GF-D8 (cell line): ENCODE results near the gene CASK.

Source experiments
- DNase-seq: peaks from one replicate; lab custom pipeline; 2025; lab: John Stamatoyannopoulos, UW

The CASK gene

GRCh38 chrX:41828826-41829225 is 94.5 kb downstream of the CASK start:
- DNase-seq: no peak

- no peak for DNase-seq
These were observed 95.5 kb downstream of the CASK start for GRCh38 chrX:41827886-41828285.

GRCh38 chrX:41825796-41826195 is 97.6 kb downstream of the CASK start:
- no peak for DNase-seq

- no peak for DNase-seq
These were observed 98.8 kb downstream of the CASK start for GRCh38 chrX:41824551-41824950.

GRCh38 chrX:41823402-41823801 is 100.0 kb downstream of the CASK start:
- DNase-seq: no peak

GRCh38 chrX:41822892-41823291 is 100.5 kb downstream of the CASK start:
- DNase-seq: no peak

GRCh38 chrX:41808047-41808446 is 115.3 kb downstream of the CASK start:
- DNase-seq: no peak

- DNase-seq: no peak
These were observed 120.4 kb downstream of the CASK start for GRCh38 chrX:41802958-41803357.

- DNase-seq: no peak
These were observed 123.7 kb downstream of the CASK start for GRCh38 chrX:41799661-41800060.

- DNase-seq: no peak
These were observed 126.8 kb downstream of the CASK start for GRCh38 chrX:41796577-41796976.

- no peak for DNase-seq
These were observed 127.3 kb downstream of the CASK start for GRCh38 chrX:41796046-41796445.

- no peak for DNase-seq
These were observed 134.0 kb downstream of the CASK start for GRCh38 chrX:41789374-41789773.

- no peak for DNase-seq
These were observed 137.7 kb downstream of the CASK start for GRCh38 chrX:41785685-41786084.

- no peak for DNase-seq
These were observed 141.9 kb downstream of the CASK start for GRCh38 chrX:41781500-41781899.

GRCh38 chrX:41779941-41780340 is 143.4 kb downstream of the CASK start:
- DNase-seq: no peak

- no peak for DNase-seq
These were observed 144.3 kb downstream of the CASK start for GRCh38 chrX:41779030-41779564.

- no peak for DNase-seq
These were observed 161.7 kb downstream of the CASK start for GRCh38 chrX:41761702-41762101.

GRCh38 chrX:41761169-41761568 is 162.2 kb downstream of the CASK start:
- DNase-seq: no peak

- no peak for DNase-seq
These were observed 163.5 kb downstream of the CASK start for GRCh38 chrX:41759817-41760216.

GRCh38 chrX:41758401-41758800 is 165.0 kb downstream of the CASK start:
- no peak for DNase-seq

GRCh38 chrX:41750716-41751115 is 172.6 kb downstream of the CASK start:
- DNase-seq: no peak

GRCh38 chrX:41739871-41740270 is 183.5 kb downstream of the CASK start:
- DNase-seq: no peak

GRCh38 chrX:41737065-41737464 is 186.3 kb downstream of the CASK start:
- no peak for DNase-seq

- DNase-seq: no peak
These were observed 188.8 kb downstream of the CASK start for GRCh38 chrX:41734530-41734929.

GRCh38 chrX:41733939-41734338 is 189.4 kb downstream of the CASK start:
- no peak for DNase-seq
